HEK293 (cell line): ENCODE data around the gene PDZD2.

Experiments
- GLIS1 ChIP-seq: fragments of 450-650 bp; formaldehyde crosslinking; IDR thresholded peaks from 2 replicates; pipeline ENCODE4 v1.5.1; 2016; ENCODE audit warnings: missing biosample characterization, missing genetic modification characterization
- HOXD13 ChIP-seq: sonication (generic); formaldehyde crosslinking; IDR thresholded peaks from 2 replicates; pipeline ENCODE4 v1.8.0; 2022; ENCODE audit warnings: missing genetic modification reagents, borderline replicate concordance
- PRDM1 ChIP-seq: fragments of 450-650 bp; formaldehyde crosslinking; IDR thresholded peaks from 2 replicates; pipeline ENCODE4; 2016; ENCODE audit warnings: missing biosample characterization, missing genetic modification characterization
- TRIM28 ChIP-seq: IDR thresholded peaks from 2 replicates; pipeline ENCODE4 v1.6.1; 2011; ENCODE audit warnings: low read length, control low read depth, borderline replicate concordance
- ZBTB17 ChIP-seq: fragments of 450-650 bp; formaldehyde crosslinking; IDR thresholded peaks from 2 replicates; pipeline ENCODE4 v1.5.1; 2016; ENCODE audit warnings: missing biosample characterization, missing genetic modification characterization
- ZBTB20 ChIP-seq: fragments of 450-650 bp; formaldehyde crosslinking; IDR thresholded peaks from 2 replicates; pipeline ENCODE4 v1.5.1; 2016; ENCODE audit warnings: missing biosample characterization, missing genetic modification characterization
- ZBTB48 ChIP-seq: fragments of 450-650 bp; formaldehyde crosslinking; IDR thresholded peaks from 2 replicates; pipeline ENCODE4 v1.5.1; 2016; ENCODE audit warnings: missing biosample characterization, missing genetic modification characterization
- ZEB2 ChIP-seq: fragments of 450-650 bp; formaldehyde crosslinking; IDR thresholded peaks from 2 replicates; pipeline ENCODE4 v1.5.1; 2016; ENCODE audit warnings: missing biosample characterization, missing genetic modification characterization
- ZFHX2 ChIP-seq: fragments of 450-650 bp; formaldehyde crosslinking; conservative IDR thresholded peaks from 2 replicates; pipeline ENCODE4 v1.5.1; 2016; ENCODE audit warnings: missing biosample characterization, missing genetic modification characterization
- ZNF2 ChIP-seq: fragments of 450-650 bp; formaldehyde crosslinking; IDR thresholded peaks from 2 replicates; pipeline ENCODE4 v1.5.1; 2016; ENCODE audit warnings: missing biosample characterization, missing genetic modification characterization
- ZNF202 ChIP-seq: fragments of 450-650 bp; formaldehyde crosslinking; IDR thresholded peaks from 2 replicates; pipeline ENCODE4 v1.5.1; 2016; ENCODE audit warnings: missing biosample characterization, missing genetic modification characterization, borderline replicate concordance
- ZNF266 ChIP-seq: fragments of 450-650 bp; formaldehyde crosslinking; IDR thresholded peaks from 2 replicates; pipeline ENCODE4 v1.5.1; 2016; ENCODE audit warnings: missing biosample characterization, missing genetic modification characterization, low read depth
- ZNF548 ChIP-seq: fragments of 450-650 bp; formaldehyde crosslinking; IDR thresholded peaks from 2 replicates; pipeline ENCODE4 v1.5.1; 2016; ENCODE audit warnings: missing biosample characterization, missing genetic modification characterization
- ZNF791 ChIP-seq: fragments of 450-650 bp; formaldehyde crosslinking; IDR thresholded peaks from 2 replicates; pipeline ENCODE4 v1.5.1; 2016; ENCODE audit warnings: missing biosample characterization, missing genetic modification characterization
- TF ChIP-seq, protein P1 (sequence below): fragments of 450-650 bp; formaldehyde crosslinking; IDR thresholded peaks from 2 replicates; pipeline ENCODE4 v1.5.1; 2016; ENCODE audit warnings: missing biosample characterization, missing genetic modification characterization, low read depth
- TF ChIP-seq, protein P2 (sequence below): IDR thresholded peaks from 2 replicates; pipeline ENCODE4 v1.6.1; 2011; ENCODE audit warnings: mild to moderate bottlenecking, low read depth, low read length, borderline replicate concordance
- TF ChIP-seq, protein P3 (sequence below): fragments of 450-650 bp; formaldehyde crosslinking; IDR thresholded peaks from 2 replicates; pipeline ENCODE4 v1.5.1; 2016; ENCODE audit warnings: missing biosample characterization, missing genetic modification characterization
- TF ChIP-seq, protein P4 (sequence below): fragments of 450-650 bp; formaldehyde crosslinking; IDR thresholded peaks from 2 replicates; pipeline ENCODE4 v1.5.1; 2016; ENCODE audit warnings: missing biosample characterization, missing genetic modification characterization
- TF ChIP-seq, protein P5 (sequence below): fragments of 450-650 bp; formaldehyde crosslinking; IDR thresholded peaks from 2 replicates; pipeline ENCODE4 v1.5.1; 2017; ENCODE audit warnings: missing biosample characterization, missing genetic modification characterization

The PDZD2 gene

DNA sequence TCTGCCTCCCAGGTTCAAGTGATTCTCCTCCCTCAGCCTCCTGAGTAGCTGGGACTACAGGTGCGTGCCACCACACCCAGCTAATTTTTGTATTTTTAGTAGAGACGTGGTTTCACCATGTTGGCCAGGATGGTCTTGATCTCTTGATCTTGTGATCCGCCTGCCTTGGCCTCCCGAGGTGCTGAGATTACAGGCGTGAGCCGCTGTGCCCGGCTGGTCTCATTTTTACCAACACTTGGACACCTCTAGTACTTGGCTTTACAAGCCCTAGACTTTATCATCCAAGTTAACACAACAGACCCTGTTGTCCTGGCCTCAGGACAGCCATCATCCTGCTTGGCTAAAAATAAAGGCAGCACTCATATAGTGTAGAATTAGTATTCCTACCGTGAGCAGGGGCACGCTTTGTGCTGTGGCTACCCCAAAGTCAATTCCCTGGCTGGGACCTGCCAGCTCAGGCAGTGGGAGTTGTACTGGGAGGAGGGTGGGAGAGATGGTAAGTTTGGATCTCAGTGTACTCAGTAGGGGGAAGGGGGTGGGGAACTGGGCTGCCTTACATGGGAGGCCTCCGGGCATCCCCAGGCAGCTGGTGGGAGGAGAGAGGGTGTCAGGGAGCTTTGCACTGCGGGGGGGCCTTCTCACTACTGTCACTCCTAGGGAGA is 6.6 kb downstream of the PDZD2 start (continued):
- TF ChIP-seq, protein P1, sequence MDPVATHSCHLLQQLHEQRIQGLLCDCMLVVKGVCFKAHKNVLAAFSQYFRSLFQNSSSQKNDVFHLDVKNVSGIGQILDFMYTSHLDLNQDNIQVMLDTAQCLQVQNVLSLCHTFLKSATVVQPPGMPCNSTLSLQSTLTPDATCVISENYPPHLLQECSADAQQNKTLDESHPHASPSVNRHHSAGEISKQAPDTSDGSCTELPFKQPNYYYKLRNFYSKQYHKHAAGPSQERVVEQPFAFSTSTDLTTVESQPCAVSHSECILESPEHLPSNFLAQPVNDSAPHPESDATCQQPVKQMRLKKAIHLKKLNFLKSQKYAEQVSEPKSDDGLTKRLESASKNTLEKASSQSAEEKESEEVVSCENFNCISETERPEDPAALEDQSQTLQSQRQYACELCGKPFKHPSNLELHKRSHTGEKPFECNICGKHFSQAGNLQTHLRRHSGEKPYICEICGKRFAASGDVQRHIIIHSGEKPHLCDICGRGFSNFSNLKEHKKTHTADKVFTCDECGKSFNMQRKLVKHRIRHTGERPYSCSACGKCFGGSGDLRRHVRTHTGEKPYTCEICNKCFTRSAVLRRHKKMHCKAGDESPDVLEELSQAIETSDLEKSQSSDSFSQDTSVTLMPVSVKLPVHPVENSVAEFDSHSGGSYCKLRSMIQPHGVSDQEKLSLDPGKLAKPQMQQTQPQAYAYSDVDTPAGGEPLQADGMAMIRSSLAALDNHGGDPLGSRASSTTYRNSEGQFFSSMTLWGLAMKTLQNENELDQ (tag by site-specific recombination) = no peak
- TF ChIP-seq, protein P2, sequence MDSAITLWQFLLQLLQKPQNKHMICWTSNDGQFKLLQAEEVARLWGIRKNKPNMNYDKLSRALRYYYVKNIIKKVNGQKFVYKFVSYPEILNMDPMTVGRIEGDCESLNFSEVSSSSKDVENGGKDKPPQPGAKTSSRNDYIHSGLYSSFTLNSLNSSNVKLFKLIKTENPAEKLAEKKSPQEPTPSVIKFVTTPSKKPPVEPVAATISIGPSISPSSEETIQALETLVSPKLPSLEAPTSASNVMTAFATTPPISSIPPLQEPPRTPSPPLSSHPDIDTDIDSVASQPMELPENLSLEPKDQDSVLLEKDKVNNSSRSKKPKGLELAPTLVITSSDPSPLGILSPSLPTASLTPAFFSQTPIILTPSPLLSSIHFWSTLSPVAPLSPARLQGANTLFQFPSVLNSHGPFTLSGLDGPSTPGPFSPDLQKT = no peak
- peak; percentile 78 for TF ChIP-seq ZFHX2 (tag by site-specific recombination)
- TF ChIP-seq, protein P3, sequence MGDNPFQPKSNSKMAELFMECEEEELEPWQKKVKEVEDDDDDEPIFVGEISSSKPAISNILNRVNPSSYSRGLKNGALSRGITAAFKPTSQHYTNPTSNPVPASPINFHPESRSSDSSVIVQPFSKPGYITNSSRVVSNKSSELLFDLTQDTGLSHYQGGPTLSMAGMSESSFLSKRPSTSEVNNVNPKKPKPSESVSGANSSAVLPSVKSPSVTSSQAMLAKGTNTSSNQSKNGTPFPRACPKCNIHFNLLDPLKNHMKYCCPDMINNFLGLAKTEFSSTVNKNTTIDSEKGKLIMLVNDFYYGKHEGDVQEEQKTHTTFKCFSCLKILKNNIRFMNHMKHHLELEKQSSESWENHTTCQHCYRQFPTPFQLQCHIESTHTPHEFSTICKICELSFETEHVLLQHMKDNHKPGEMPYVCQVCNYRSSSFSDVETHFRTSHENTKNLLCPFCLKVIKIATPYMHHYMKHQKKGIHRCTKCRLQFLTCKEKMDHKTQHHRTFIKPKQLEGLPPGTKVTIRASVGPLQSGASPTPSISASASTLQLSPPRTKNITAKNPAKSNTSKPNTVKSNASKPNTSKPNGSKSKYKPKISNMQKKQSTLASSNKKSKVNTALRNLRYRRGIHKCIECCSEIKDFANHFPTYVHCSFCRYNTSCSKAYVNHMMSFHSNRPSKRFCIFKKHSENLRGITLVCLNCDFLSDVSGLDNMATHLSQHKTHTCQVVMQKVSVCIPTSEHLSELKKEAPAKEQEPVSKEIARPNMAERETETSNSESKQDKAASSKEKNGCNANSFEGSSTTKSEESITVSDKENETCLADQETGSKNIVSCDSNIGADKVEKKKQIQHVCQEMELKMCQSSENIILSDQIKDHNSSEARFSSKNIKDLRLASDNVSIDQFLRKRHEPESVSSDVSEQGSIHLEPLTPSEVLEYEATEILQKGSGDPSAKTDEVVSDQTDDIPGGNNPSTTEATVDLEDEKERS = no peak
- no peak for TF ChIP-seq ZBTB48 (tag by site-specific recombination)
- TF ChIP-seq ZNF266 (tag by site-specific recombination) = no peak
- no peak for TF ChIP-seq ZNF202 (tag by site-specific recombination)
- no peak for TF ChIP-seq ZNF548 (tag by site-specific recombination)
- no peak for TF ChIP-seq HOXD13
- TF ChIP-seq ZNF791 (tag by site-specific recombination) = no peak
- TF ChIP-seq GLIS1 (tag by site-specific recombination) = peak; percentile 68
- TF ChIP-seq ZNF2 (tag by site-specific recombination) = no peak
- TF ChIP-seq ZEB2 (tag by site-specific recombination) = no peak
- TF ChIP-seq ZBTB20 (tag by site-specific recombination) = no peak
- no peak for TF ChIP-seq TRIM28
- TF ChIP-seq, protein P4, sequence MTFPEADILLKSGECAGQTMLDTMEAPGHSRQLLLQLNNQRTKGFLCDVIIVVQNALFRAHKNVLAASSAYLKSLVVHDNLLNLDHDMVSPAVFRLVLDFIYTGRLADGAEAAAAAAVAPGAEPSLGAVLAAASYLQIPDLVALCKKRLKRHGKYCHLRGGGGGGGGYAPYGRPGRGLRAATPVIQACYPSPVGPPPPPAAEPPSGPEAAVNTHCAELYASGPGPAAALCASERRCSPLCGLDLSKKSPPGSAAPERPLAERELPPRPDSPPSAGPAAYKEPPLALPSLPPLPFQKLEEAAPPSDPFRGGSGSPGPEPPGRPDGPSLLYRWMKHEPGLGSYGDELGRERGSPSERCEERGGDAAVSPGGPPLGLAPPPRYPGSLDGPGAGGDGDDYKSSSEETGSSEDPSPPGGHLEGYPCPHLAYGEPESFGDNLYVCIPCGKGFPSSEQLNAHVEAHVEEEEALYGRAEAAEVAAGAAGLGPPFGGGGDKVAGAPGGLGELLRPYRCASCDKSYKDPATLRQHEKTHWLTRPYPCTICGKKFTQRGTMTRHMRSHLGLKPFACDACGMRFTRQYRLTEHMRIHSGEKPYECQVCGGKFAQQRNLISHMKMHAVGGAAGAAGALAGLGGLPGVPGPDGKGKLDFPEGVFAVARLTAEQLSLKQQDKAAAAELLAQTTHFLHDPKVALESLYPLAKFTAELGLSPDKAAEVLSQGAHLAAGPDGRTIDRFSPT (tag by site-specific recombination) = no peak
- no peak for TF ChIP-seq ZBTB17 (tag by site-specific recombination)
- TF ChIP-seq PRDM1 (tag by site-specific recombination) = no peak
- TF ChIP-seq, protein P5, sequence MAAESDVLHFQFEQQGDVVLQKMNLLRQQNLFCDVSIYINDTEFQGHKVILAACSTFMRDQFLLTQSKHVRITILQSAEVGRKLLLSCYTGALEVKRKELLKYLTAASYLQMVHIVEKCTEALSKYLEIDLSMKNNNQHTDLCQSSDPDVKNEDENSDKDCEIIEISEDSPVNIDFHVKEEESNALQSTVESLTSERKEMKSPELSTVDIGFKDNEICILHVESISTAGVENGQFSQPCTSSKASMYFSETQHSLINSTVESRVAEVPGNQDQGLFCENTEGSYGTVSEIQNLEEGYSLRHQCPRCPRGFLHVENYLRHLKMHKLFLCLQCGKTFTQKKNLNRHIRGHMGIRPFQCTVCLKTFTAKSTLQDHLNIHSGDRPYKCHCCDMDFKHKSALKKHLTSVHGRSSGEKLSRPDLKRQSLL (tag by site-specific recombination) = no peak
